RWPE1 (cell line): ENCODE data around the gene ZCCHC12.

ENCODE experiments used
- CTCF ChIA-PET: fragments of 350-600 bp; sonication (Branson Sonifier 250); formaldehyde crosslinking; extraction: SDS; loops from one replicate; lab custom pipeline; 2021; lab: Yijun Ruan, JAX
- POLR2A ChIA-PET: fragments of 400-600 bp; formaldehyde crosslinking; extraction: SDS; loops from one replicate; lab custom pipeline; 2020; ENCODE audit warnings: antibody characterized with exemption; ENCODE audit not compliant: low non-redundant PET; lab: Yijun Ruan, JAX
- DNase-seq: peaks from one replicate; pipeline ENCODE4 v3.0.0; 2012; ENCODE audit warnings: low spot score
- H3K27ac ChIP-seq: fragments of 450-650 bp; 2 replicates; pipeline ENCODE4 v1.5.1; 2017
- TF ChIP-seq, protein P1 (sequence below): fragments of 450-650 bp; conservative IDR thresholded peaks from 2 replicates; pipeline ENCODE4 v1.5.1; 2017; ENCODE audit warnings: low read depth, mild to moderate bottlenecking

Gene ZCCHC12

DNA sequence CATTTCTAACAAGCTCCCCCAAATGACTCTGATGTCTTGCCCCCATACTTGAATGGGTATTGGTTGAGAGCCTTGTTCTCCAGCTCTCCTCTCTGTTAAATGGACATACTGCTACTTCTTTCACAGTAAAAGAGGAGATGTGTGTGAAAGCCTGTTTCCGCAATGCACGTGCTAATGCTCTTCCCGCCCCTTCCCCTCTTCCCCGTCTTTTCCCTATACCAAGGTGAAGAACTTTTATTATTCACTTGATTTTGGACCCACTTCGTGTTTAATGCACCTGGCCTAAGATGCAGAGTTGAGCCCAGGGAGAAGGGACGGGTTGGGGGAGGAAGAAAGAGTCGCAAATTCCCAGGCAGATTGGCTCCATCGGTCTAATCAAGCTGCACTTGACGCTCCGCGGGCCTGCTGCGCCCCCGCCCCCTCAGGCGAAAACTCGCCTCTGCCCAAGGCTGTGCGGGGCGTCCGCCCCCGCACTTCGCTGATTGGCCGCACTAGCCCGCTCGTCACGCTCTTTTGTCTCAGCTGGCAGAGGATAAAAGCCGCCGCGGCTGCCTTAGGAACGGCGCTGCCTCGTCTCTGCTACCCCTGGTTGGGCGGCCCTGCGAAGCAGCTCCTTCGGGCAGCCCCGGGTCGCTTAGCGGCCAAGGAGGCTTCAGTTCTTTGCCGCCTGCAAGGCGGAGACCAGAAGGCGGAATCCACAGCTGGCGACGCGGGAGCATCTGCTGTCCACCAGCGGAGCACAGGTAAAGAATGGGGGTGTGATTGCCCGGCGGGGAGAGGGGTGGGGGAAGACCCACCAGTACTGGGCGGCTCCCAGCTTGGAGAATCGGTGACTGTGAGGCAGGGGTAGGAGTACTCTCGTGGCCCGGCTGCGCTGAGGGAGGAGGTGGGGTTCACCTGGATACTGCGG, at the start of gene ZCCHC12:
Gene ZCCHC12, plus strand, starts transcription at position 562 of the 910 bp plus-strand sequence. CDS start 1,421 bp downstream, outside the sequence.
- CTCF ChIA-PET: interaction anchor here (0.6 to 1.0 kb wide), 4 partner anchors 133 to 271 kb away, joined by 4 to 6 read pairs (median 4); no protein-coding TSS in a partner anchor
- H3K27ac ChIP-seq: no peak within 1 kb of the TSS
- TF ChIP-seq, protein P1, sequence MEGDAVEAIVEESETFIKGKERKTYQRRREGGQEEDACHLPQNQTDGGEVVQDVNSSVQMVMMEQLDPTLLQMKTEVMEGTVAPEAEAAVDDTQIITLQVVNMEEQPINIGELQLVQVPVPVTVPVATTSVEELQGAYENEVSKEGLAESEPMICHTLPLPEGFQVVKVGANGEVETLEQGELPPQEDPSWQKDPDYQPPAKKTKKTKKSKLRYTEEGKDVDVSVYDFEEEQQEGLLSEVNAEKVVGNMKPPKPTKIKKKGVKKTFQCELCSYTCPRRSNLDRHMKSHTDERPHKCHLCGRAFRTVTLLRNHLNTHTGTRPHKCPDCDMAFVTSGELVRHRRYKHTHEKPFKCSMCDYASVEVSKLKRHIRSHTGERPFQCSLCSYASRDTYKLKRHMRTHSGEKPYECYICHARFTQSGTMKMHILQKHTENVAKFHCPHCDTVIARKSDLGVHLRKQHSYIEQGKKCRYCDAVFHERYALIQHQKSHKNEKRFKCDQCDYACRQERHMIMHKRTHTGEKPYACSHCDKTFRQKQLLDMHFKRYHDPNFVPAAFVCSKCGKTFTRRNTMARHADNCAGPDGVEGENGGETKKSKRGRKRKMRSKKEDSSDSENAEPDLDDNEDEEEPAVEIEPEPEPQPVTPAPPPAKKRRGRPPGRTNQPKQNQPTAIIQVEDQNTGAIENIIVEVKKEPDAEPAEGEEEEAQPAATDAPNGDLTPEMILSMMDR: no peak
- POLR2A ChIA-PET: interaction anchor here (0.6 kb wide), 1 partner anchor 259 kb away, joined by 3 read pairs; no protein-coding TSS in a partner anchor
- peak; percentile 21 for DNase-seq

- TF ChIP-seq, protein P1: no peak
- no peak for DNase-seq
- no peak overlapping the region for H3K27ac ChIP-seq
- ChIA-PET CTCF (no interaction called here), POLR2A (no interaction called here)
Measured at GRCh38 chrX:118779581-118779980, 44.0 kb upstream of the ZCCHC12 start.

GRCh38 chrX:118780509-118780908, 43.1 kb upstream of the ZCCHC12 start:
- TF ChIP-seq, protein P1: no peak
- ChIA-PET POLR2A (no interaction called here), CTCF (no interaction called here)
- H3K27ac ChIP-seq: no peak overlapping the region
- no peak for DNase-seq

GRCh38 chrX:118780911-118781310, 42.7 kb upstream of the ZCCHC12 start:
- DNase-seq: no peak
- TF ChIP-seq, protein P1: no peak
- POLR2A ChIA-PET: no interaction called here
- no peak overlapping the region for H3K27ac ChIP-seq
- CTCF ChIA-PET: no interaction called here

DNA sequence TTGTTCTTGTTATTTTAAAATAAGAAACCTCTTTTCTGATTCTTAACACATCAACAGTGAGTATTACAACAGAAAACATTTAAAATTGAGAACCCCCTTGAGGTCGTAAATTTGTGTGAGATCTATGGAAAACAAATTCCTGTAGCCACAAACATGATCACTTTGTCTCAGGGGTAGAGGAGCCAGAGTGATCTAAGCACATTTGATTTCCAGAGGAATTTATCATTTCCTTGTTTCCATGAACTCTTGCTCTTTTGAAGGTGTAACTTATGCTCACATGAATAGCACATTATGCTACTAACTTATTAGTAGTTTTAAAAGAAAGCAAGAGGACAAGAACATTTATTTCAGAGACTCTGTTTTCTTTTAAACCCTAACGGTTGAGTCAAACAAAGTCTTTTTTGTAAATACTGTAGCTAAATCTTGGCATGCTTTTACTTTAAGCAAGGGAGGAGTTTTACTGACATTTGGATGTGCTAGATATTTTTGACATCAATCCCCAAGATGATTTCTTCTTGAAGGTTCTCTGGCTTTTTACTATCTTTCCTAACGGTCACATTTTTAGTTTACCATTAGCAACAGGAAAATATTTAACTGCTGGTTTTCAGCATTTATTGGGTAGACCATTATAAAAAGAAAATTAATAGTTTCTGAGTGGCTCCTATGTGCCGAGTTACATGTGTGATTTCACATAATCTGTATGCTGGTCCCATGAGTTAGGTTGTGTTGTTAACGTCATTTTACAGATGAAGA, 27.9 kb upstream of the ZCCHC12 start:
- no peak for DNase-seq
- TF ChIP-seq, protein P1: no peak
- H3K27ac ChIP-seq: no peak overlapping the region
- ChIA-PET CTCF (no interaction called here), POLR2A (no interaction called here)

- no peak overlapping the region for H3K27ac ChIP-seq
- POLR2A ChIA-PET: no interaction called here
- CTCF ChIA-PET: interaction anchor here (0.6 kb wide), 1 partner anchor 397 kb away, joined by 4 read pairs; no protein-coding TSS in a partner anchor
- TF ChIP-seq, protein P1: no peak
- no peak for DNase-seq
Measured at GRCh38 chrX:118802857-118803256, 20.8 kb upstream of the ZCCHC12 start.
